SK-N-SH treated with all-trans-retinoic acid at 6 μM for 48 hours (cell line): ENCODE measurements around the gene PSMA5.

Experiments
- RARB ChIP-seq: fragments of 250-450 bp; sonication (Bioruptor Pico); IDR thresholded peaks from 2 replicates; pipeline ENCODE4 v1.8.0; 2021; ENCODE audit warnings: mild to moderate bottlenecking, moderate library complexity
- SNAI2 ChIP-seq: fragments of 250-450 bp; sonication (Bioruptor Pico); IDR thresholded peaks from 2 replicates; pipeline ENCODE4 v1.5.0; 2020; ENCODE audit warnings: mild to moderate bottlenecking, moderate library complexity
- ZFP30 ChIP-seq: fragments of 450-650 bp; formaldehyde crosslinking; IDR thresholded peaks from 2 replicates; pipeline ENCODE4 v1.5.0; 2022; ENCODE audit warnings: mild to moderate bottlenecking, moderate library complexity
- ZNF8 ChIP-seq: fragments of 450-650 bp; formaldehyde crosslinking; IDR thresholded peaks from 2 replicates; pipeline ENCODE4 v1.5.0; 2020; ENCODE audit warnings: mild to moderate bottlenecking, moderate library complexity

GRCh38 chr1:109391626-109392025, 34.6 kb downstream of the PSMA5 start:
- TF ChIP-seq ZFP30 (CRISPR knock-in tag) (no peak), SNAI2 (no peak), ZNF8 (CRISPR knock-in tag) (no peak), RARB (CRISPR knock-in tag) (no peak)
